HG02973 (cell line): ENCODE measurements around the gene DOCK2.

ENCODE experiments used
- ATAC-seq: cut with Tn5 transposase; IDR thresholded peaks from one replicate; pipeline ENCODE4 v1.9.1; 2021; ENCODE audit warnings: moderate library complexity; ENCODE audit not compliant: unreplicated experiment

The DOCK2 gene

GRCh38 chr5:169970911-169971765, 334.1 kb downstream of the DOCK2 start:
- ATAC-seq: no peak

- no peak for ATAC-seq
These were observed 334.7 kb downstream of the DOCK2 start for GRCh38 chr5:169971780-169972179.

- ATAC-seq: no peak
These were observed 336.0 kb downstream of the DOCK2 start for GRCh38 chr5:169973056-169973455.

GRCh38 chr5:169974121-169974770, 337.2 kb downstream of the DOCK2 start:
- ATAC-seq: no peak

- no peak for ATAC-seq
These were observed 341.6 kb downstream of the DOCK2 start for GRCh38 chr5:169978714-169979113.

GRCh38 chr5:169979871-169980270, 342.8 kb downstream of the DOCK2 start:
- ATAC-seq: no peak

- ATAC-seq: no peak
These were observed 343.5 kb downstream of the DOCK2 start, which contains the start of gene INSYN2B for GRCh38 chr5:169980418-169981053. INSYN2B (minus strand) TSS chr5:169980495; CDS start chr5:169883898, 96,597 bp downstream.

GRCh38 chr5:169988206-169988605, 351.1 kb downstream of the DOCK2 start:
- ATAC-seq: no peak

GRCh38 chr5:169988947-169989346, 351.9 kb downstream of the DOCK2 start:
- ATAC-seq: no peak

GRCh38 chr5:169989365-169989764, 352.3 kb downstream of the DOCK2 start:
- no peak for ATAC-seq

- ATAC-seq: no peak
These were observed 354.2 kb downstream of the DOCK2 start for GRCh38 chr5:169991115-169991869.

GRCh38 chr5:169992789-169993484, 355.9 kb downstream of the DOCK2 start:
- ATAC-seq: no peak

- ATAC-seq: no peak
These were observed 356.4 kb downstream of the DOCK2 start for GRCh38 chr5:169993485-169993790.

- ATAC-seq: no peak
These were observed 360.7 kb downstream of the DOCK2 start for GRCh38 chr5:169997798-169998197.

- no peak for ATAC-seq
These were observed 362.5 kb downstream of the DOCK2 start for GRCh38 chr5:169999621-170000020.

- ATAC-seq: no peak
These were observed 363.1 kb downstream of the DOCK2 start for GRCh38 chr5:170000155-170000554.

- no peak for ATAC-seq
These were observed 368.9 kb downstream of the DOCK2 start for GRCh38 chr5:170006021-170006420.

GRCh38 chr5:170008376-170008775, 371.3 kb downstream of the DOCK2 start:
- ATAC-seq: no peak

- no peak for ATAC-seq
These were observed 373.5 kb downstream of the DOCK2 start for GRCh38 chr5:170010595-170010994.

- no peak for ATAC-seq
These were observed 374.7 kb downstream of the DOCK2 start for GRCh38 chr5:170011751-170012150.

GRCh38 chr5:170012622-170013021, 375.5 kb downstream of the DOCK2 start:
- ATAC-seq: no peak
